ENCODE measurements around the gene EFCAB11.

Gene EFCAB11

DNA sequence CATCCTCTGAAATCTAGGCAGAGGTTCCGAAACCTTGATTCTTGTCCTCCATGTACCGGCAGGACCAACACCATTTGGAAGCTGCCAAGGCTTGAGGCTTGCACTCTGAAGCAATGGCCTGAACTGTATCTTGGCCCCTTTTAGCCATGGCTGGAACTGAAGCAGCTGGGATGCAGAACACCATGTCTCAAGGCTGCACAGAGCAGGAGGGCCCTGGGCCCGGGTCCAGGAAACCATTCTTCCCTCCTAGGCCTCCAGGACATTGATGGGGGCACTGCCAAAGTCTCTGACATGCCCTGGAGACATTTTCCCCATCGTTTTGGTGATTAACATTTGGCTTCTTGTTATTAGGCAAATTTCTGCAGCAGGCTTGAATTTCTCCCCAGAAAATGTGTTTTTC is 198.7 kb downstream of the EFCAB11 start:
- TF ChIP-seq, protein P1, sequence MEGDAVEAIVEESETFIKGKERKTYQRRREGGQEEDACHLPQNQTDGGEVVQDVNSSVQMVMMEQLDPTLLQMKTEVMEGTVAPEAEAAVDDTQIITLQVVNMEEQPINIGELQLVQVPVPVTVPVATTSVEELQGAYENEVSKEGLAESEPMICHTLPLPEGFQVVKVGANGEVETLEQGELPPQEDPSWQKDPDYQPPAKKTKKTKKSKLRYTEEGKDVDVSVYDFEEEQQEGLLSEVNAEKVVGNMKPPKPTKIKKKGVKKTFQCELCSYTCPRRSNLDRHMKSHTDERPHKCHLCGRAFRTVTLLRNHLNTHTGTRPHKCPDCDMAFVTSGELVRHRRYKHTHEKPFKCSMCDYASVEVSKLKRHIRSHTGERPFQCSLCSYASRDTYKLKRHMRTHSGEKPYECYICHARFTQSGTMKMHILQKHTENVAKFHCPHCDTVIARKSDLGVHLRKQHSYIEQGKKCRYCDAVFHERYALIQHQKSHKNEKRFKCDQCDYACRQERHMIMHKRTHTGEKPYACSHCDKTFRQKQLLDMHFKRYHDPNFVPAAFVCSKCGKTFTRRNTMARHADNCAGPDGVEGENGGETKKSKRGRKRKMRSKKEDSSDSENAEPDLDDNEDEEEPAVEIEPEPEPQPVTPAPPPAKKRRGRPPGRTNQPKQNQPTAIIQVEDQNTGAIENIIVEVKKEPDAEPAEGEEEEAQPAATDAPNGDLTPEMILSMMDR (IDR thresholded peaks at IDR 0.05; ENCODE audit: control insufficient read depth, insufficient read depth, low read depth, low read length, missing control alignments), result no peak
- DNase-seq (ENCODE audit: low read depth), result no peak
- H3K4me3 ChIP-seq (ENCODE audit: control insufficient read depth, low read depth, low read length), result no peak overlapping the region

DNA sequence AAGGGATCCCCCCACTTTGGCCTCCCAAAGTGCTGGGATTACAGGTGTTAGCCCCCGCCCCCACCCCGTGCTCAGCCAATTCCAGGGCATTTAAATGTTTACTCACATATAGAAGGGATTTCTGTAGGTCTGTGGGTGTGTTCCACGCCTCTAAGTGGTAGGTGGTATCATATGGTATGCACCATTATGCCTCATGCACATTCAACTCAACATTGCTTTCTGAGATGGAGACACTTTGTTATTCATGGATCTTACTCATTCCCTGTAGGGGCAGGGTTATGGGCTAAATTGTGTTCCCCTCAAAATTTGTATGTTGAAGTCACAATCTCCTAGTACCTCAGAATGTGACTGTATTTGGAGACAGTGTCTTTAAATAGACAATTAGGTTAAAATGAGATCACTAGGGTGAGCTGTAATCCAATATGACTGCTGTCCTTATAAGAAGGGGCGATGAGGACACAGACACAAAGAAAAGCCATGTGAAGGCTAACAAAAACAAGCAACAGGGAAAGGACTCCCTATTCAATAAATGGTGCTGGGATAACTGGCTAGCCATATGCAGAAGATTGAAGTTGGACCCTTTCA is 200.6 kb downstream of the EFCAB11 start:
- TF ChIP-seq, protein P1 (IDR thresholded peaks at IDR 0.05; ENCODE audit: control insufficient read depth, insufficient read depth, low read depth, low read length, missing control alignments), result no peak

DNA sequence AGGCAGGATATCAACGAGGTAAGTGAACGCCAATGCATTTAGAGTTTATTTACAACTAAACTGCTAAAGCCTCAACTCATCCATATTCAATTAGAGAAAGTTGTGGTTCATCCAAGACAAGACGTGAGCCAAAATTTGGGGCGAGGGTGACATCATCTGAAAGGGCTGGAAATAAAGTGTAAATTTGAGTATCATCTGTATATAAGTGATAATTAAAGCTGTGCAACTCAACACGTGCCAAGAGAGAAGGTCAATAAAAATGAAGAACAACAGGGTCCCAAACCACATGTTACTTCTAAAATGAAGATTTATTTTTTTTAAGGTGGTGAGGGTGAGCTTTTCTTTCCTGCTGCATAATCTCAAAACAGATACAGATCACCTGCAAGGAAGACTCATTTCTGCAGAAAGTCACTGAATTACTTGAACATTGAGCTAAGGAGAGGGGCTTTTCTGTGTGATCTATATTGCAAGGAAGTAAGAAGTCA is 203.6 kb downstream of the EFCAB11 start:
- H3K4me3 ChIP-seq (ENCODE audit: control insufficient read depth, low read depth, low read length), result no peak overlapping the region
- TF ChIP-seq, protein P1 (IDR thresholded peaks at IDR 0.05; ENCODE audit: control insufficient read depth, insufficient read depth, low read depth, low read length, missing control alignments), result no peak
- no peak for DNase-seq (ENCODE audit: low read depth)

More for the DNA sequence above, 200.6 kb downstream of the EFCAB11 start:
- DNase-seq (ENCODE audit: low read depth), result no peak
- H3K4me3 ChIP-seq (ENCODE audit: control insufficient read depth, low read depth, low read length), result no peak overlapping the region

DNA sequence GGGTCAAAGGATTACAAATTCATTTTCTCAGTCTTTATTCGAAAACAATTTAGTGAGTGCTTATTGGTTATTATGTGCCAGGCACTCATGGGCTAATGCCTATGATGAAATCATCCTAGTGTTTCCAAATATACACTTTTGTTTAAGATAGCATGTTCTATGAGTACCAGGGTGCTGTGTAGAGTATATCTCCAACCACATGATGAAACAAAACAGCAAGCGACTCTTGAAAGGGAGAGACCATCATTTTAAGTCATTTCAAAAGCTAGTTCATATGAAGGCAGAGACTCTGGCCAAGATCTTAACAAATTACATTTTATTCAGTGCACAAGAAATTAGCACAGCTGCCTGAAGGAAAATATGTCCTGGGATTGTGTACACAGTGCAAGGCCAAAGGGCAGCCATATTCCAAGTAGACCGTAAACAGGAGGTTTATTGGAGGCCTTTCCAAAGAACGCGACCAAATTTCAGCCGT is 204.2 kb downstream of the EFCAB11 start:
- no peak overlapping the region for H3K4me3 ChIP-seq (ENCODE audit: control insufficient read depth, low read depth, low read length)
- TF ChIP-seq, protein P1 (IDR thresholded peaks at IDR 0.05; ENCODE audit: control insufficient read depth, insufficient read depth, low read depth, low read length, missing control alignments), result no peak
- no peak for DNase-seq (ENCODE audit: low read depth)

DNA sequence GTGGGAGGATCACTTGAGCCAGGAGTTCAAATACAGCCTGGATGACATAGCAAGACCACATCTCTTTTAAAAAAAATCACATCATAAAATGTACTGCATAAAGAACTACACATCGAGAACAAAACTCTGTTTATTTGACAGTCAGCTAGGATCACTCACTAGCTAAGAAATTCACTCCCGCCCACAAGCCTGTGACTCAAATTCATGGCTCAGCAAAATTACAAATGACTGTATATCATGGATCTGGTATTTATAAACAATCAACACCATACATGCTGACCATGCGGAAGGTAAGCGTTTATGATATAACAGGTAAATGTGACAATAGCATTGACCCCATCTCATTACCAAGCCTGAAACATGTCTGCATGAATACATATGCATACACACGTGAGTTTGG is 206.5 kb downstream of the EFCAB11 start:
- TF ChIP-seq, protein P1 (IDR thresholded peaks at IDR 0.05; ENCODE audit: control insufficient read depth, insufficient read depth, low read depth, low read length, missing control alignments), result no peak
- no peak overlapping the region for H3K4me3 ChIP-seq (ENCODE audit: control insufficient read depth, low read depth, low read length)
- DNase-seq (ENCODE audit: low read depth), result no peak

DNA sequence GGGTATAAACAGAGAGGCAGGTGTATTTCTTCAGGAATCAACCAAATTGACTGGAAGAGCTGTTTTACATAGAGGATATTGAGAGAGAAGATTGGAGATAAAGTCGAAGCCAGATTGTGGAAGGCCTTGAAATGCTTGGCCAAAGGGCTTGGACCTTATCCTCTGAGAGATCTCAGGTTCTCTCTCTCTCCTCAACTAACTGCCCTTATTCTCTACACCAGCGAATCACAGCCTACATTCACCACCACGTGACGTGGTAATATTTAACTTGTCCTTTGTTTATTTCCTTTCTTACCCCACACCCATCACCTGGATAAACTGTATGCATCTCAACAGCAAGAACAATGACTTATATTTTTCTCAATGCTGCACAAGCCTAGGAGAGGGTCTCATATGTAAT is 207.4 kb downstream of the EFCAB11 start:
- TF ChIP-seq, protein P1 (IDR thresholded peaks at IDR 0.05; ENCODE audit: control insufficient read depth, insufficient read depth, low read depth, low read length, missing control alignments), result no peak
- DNase-seq (ENCODE audit: low read depth), result no peak
- H3K4me3 ChIP-seq (ENCODE audit: control insufficient read depth, low read depth, low read length), result no peak overlapping the region
